Neural progenitor cell (in vitro differentiated cells): ENCODE results near the gene PEX14. TPM values are rescaled to one million over a fixed set of nuclear protein-coding genes. Genes with fewer than 3 reads are reported as not detected.

Experiments
- DNase-seq: peaks from one replicate; pipeline ENCODE4 v3.0.0-alpha.2; 2016; ENCODE audit warnings: low spot score
- H2AFZ ChIP-seq: fragments of 200-600 bp; sonication (generic); replicated peaks from 2 replicates; pipeline ENCODE4 v1.6.1; 2016; ENCODE audit warnings: antibody characterized with exemption
- H3F3A ChIP-seq: fragments of 200-600 bp; sonication (generic); 2 replicates; pipeline ENCODE4 v1.6.1; 2016; ENCODE audit warnings: antibody characterized with exemption, low read depth
- H3K27ac ChIP-seq: fragments of 200-600 bp; sonication (generic); 2 replicates; pipeline ENCODE4 v1.5.1; 2016; ENCODE audit warnings: mild to moderate bottlenecking
- H3K27me3 ChIP-seq: fragments of 200-600 bp; sonication (generic); 2 replicates; pipeline ENCODE4 v1.6.1; 2016; ENCODE audit warnings: mild to moderate bottlenecking, moderate library complexity
- H3K36me3 ChIP-seq: fragments of 200-600 bp; sonication (generic); 2 replicates; pipeline ENCODE4 v1.5.1; 2016
- H3K4me1 ChIP-seq: fragments of 200-600 bp; sonication (generic); 2 replicates; pipeline ENCODE4 v1.6.1; 2016; ENCODE audit warnings: mixed run types
- H3K4me2 ChIP-seq: fragments of 200-600 bp; sonication (generic); 2 replicates; pipeline ENCODE4 v1.6.1; 2016
- H3K4me3 ChIP-seq: fragments of 200-600 bp; sonication (generic); 2 replicates; pipeline ENCODE4 v1.5.1; 2016
- H3K79me2 ChIP-seq: fragments of 200-600 bp; sonication (generic); 2 replicates; pipeline ENCODE4 v1.6.1; 2016; ENCODE audit warnings: low read depth
- H3K9ac ChIP-seq: fragments of 200-600 bp; sonication (generic); 2 replicates; pipeline ENCODE4 v1.6.1; 2016
- H3K9me3 ChIP-seq: fragments of 200-600 bp; sonication (generic); 2 replicates; pipeline ENCODE4 v1.5.1; 2016; ENCODE audit warnings: low read depth
- H4K20me1 ChIP-seq: fragments of 200-600 bp; sonication (generic); 2 replicates; pipeline ENCODE4 v1.6.1; 2016; ENCODE audit warnings: low read depth
- H3K27ac Mint-ChIP-seq: 3 replicates; pipeline ENCODE4 v1.8.0; 2021; ENCODE audit warnings: mixed read lengths
- H3K27me3 Mint-ChIP-seq: 2 replicates; pipeline ENCODE4 v1.8.0; 2022; ENCODE audit warnings: low read depth, mild to moderate bottlenecking, inconsistent platforms, moderate library complexity, mixed read lengths; ENCODE audit not compliant: insufficient read depth
- H3K36me3 Mint-ChIP-seq: 3 replicates; pipeline ENCODE4 v1.8.0; 2021; ENCODE audit warnings: mixed read lengths
- H3K4me1 Mint-ChIP-seq: 3 replicates; pipeline ENCODE4 v1.8.0; 2021; ENCODE audit warnings: mixed read lengths
- H3K4me3 Mint-ChIP-seq: 3 replicates; pipeline ENCODE4 v1.8.0; 2021; ENCODE audit warnings: mild to moderate bottlenecking, moderate library complexity, mixed read lengths
- H3K9me3 Mint-ChIP-seq: 3 replicates; pipeline ENCODE4 v1.8.0; 2020; ENCODE audit warnings: mixed read lengths
- CTCF ChIP-seq: fragments of 200-600 bp; sonication (generic); IDR thresholded peaks from 2 replicates; pipeline ENCODE4 v1.5.1; 2017; ENCODE audit warnings: antibody characterized with exemption, mild to moderate bottlenecking
- EZH2 ChIP-seq: fragments of 200-600 bp; sonication (generic); IDR thresholded peaks from 2 replicates; pipeline ENCODE4 v1.6.1; 2017; ENCODE audit warnings: antibody characterized with exemption, mild to moderate bottlenecking, moderate library complexity
- EZH2phosphoT487 ChIP-seq: fragments of 200-600 bp; sonication (generic); IDR thresholded peaks from 2 replicates; pipeline ENCODE4 v1.6.1; 2017; ENCODE audit warnings: antibody characterized with exemption
- total RNA-seq: library from RNA; depleted of rRNA; stranded (reverse); fragments of >200 nt; gene quantifications from 2 replicates; pipeline ENCODE4 v1.2.3, GENCODE V29; 2015; ENCODE audit warnings: low replicate concordance

Gene PEX14
- total RNA-seq, 1 donor from 2014 or later: 9.3 TPM

DNA sequence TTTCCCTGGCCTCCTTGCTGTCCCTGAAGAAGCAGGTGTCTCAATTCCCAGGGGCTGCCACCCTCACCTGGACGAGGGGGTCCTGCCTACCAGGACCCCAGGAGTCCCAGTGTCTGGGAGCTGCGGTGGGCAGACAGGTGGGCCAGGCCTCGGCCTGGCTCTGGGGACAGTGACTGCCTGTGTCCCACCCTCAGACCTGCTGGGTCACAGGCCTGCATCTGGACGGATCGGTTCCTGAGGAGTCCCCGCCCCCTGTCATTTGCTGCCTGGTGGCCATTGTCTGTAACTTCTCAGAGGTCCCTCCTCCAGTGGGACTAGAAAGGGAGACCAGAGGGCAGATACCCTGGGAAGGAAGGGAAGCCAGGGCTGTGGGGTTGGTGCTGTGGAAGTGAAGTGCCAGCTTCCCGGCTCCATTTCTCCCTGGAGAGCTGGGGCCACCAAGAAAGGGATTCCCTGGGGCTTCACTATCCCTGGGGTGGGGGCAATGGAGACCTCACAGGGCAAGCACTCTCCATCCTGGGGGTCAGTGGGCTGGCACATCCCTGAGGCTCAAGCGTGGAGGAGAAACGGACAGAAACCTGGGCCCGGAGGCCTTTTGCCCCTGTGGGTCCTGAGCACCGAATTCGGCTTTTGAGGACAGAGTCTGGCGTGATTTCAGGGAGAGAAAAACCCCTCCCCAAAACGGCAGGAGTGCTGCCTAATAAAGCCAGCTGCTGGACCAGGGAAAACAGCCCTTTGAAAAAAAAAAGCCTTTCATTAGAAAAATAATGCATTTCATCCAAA is 157.3 kb downstream of the PEX14 start:
- Histone ChIP-seq H3K27me3 (peaks cover 2% of the 10 kb centered on the region), H3K27ac (peak overlapping the region; percentile 74), H3K4me1 (peaks cover 28% of the 10 kb centered on the region), H4K20me1 (peaks cover 37% of the 10 kb centered on the region), H3K79me2 (no peaks in the 10 kb centered on the region), H3F3A (peaks cover 19% of the 10 kb centered on the region), H3K9ac (no peak overlapping the region), H3K9me3 (no peaks in the 10 kb centered on the region), H3K36me3 (no peaks in the 10 kb centered on the region), H2AFZ (no peak overlapping the region), H3K4me3 (peak overlapping the region; percentile 22), H3K4me2 (peak overlapping the region; percentile 72)
- peak; percentile 74 for DNase-seq
- peaks cover 40% of the 10 kb centered on the region for H3K4me1 Mint-ChIP-seq
- no peak for TF ChIP-seq EZH2phosphoT487
- TF ChIP-seq EZH2: no peak
- TF ChIP-seq CTCF: no peak
- no peak overlapping the region for H3K27ac Mint-ChIP-seq
- peaks cover 6% of the 10 kb centered on the region for H3K27me3 Mint-ChIP-seq
- peaks cover under 1% of the 10 kb centered on the region for H3K36me3 Mint-ChIP-seq
- peak overlapping the region; percentile 48 for H3K4me3 Mint-ChIP-seq
- no peaks in the 10 kb centered on the region for H3K9me3 Mint-ChIP-seq

DNA sequence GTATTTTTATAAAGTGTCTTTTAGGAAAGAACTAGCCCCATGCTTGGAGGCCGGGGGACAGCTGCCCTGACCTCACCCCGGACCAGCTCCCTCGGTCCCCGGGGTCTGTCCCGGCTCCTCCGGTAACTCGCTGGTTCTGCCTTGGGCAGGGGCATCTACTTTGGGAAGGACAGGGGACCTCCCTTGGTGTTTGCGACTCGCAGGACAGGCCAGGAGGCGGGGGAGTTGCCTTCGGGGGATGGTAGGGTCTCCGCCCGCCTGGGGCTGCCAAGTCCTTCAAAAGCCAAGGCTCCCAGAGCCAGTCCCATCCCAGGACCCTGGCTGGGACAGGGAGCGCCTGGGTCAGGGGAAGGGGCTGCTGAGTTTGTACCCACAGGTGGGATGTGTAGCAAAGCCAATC is 157.9 kb downstream of the PEX14 start:
- no peaks in the 10 kb centered on the region for H3K79me2 ChIP-seq
- peaks cover 3% of the 10 kb centered on the region for H3K36me3 Mint-ChIP-seq
- no peak overlapping the region for H3K27ac Mint-ChIP-seq
- peaks cover 28% of the 10 kb centered on the region for H3K4me1 ChIP-seq
- H3K9me3 Mint-ChIP-seq: no peaks in the 10 kb centered on the region
- H3K9me3 ChIP-seq: no peaks in the 10 kb centered on the region
- no peak overlapping the region for H3K4me3 Mint-ChIP-seq
- peak overlapping the region; percentile 72 for H3K4me2 ChIP-seq
- peak; percentile 31 for DNase-seq
- H3K4me1 Mint-ChIP-seq: peaks cover 42% of the 10 kb centered on the region
- peaks cover 9% of the 10 kb centered on the region for H3K27me3 ChIP-seq
- H3K9ac ChIP-seq: no peak overlapping the region
- H2AFZ ChIP-seq: no peak overlapping the region
- TF ChIP-seq EZH2 (no peak), CTCF (no peak), EZH2phosphoT487 (no peak)
- peaks cover 10% of the 10 kb centered on the region for H3K27me3 Mint-ChIP-seq
- H3K27ac ChIP-seq: peak overlapping the region; percentile 74
- peaks cover 37% of the 10 kb centered on the region for H4K20me1 ChIP-seq
- peak overlapping the region; percentile 22 for H3K4me3 ChIP-seq
- no peaks in the 10 kb centered on the region for H3K36me3 ChIP-seq
- H3F3A ChIP-seq: peaks cover 24% of the 10 kb centered on the region

GRCh38 chr1:10633416-10633815 is 158.7 kb downstream of the PEX14 start:
- Histone ChIP-seq H3F3A (peaks cover 31% of the 10 kb centered on the region), H3K9ac (no peak overlapping the region), H3K4me3 (no peak overlapping the region), H3K36me3 (no peaks in the 10 kb centered on the region), H4K20me1 (peaks cover 42% of the 10 kb centered on the region), H3K9me3 (no peaks in the 10 kb centered on the region), H3K79me2 (no peaks in the 10 kb centered on the region), H3K27ac (no peak overlapping the region), H3K4me1 (peaks cover 33% of the 10 kb centered on the region), H3K27me3 (peaks cover 16% of the 10 kb centered on the region), H3K4me2 (no peak overlapping the region), H2AFZ (no peak overlapping the region)
- Mint-ChIP-seq H3K4me3 (no peak overlapping the region), H3K9me3 (no peaks in the 10 kb centered on the region), H3K4me1 (peaks cover 43% of the 10 kb centered on the region), H3K27me3 (peaks cover 10% of the 10 kb centered on the region), H3K36me3 (peaks cover 3% of the 10 kb centered on the region), H3K27ac (peak overlapping the region; percentile 33)
- no peak for DNase-seq
- TF ChIP-seq CTCF (no peak), EZH2phosphoT487 (no peak), EZH2 (no peak)
